ENCODE data around the gene STEAP3.
"Not testable (repeated sequence)": the region's sequence is repeated elsewhere in the genome, so short reads cannot be mapped to it uniquely, and the experiment has no call there.

STEAP3 gene

GRCh38 chr2:119264781-119265692, 41.4 kb downstream of the STEAP3 start:
- peak; percentile 58 for DNase-seq

- no peak for DNase-seq
These were observed 42.0 kb downstream of the STEAP3 start for GRCh38 chr2:119265693-119266066.

- DNase-seq = no peak
These were observed 42.5 kb downstream of the STEAP3 start for GRCh38 chr2:119266091-119266589.

DNA sequence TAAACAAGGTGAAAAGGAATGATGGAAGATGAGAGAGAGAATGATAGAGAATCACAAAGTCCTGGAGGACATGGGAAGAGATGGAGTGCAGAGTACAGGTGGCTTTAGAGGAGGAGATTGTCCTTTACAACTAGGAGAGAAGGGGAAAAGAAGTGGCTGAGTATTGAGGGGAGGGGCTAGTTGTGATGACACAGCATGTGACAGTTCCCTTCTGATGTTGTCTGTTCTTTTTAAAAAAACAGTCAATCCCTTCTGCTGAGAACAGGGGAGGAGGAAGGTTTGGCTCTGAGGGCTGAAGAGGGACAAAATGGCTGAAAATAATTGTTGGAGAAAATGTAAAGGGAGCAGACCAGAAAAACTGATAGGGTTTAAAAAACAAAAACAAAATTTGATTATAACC, 44.0 kb downstream of the STEAP3 start:
- DNase-seq = no peak

DNA sequence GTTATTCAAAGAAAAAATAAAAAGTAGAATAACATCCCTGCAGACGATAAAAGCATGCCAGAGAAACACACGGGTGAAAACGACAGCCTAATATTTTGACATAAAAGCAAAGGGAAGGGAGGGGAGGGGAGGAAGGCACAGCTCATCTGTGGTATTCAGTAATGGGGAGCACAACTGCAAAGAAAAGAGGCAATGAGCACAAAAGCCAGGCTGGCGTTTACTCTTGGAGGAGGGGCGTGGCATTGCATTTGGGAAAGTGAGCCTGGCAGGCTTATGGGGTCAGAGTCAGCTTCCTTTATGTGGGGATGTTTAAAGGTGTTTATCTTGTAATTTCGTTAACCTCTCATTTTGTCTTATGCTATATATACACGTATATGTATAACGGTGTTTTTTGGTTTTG, 53.2 kb downstream of the STEAP3 start:
- DNase-seq = no peak

GRCh38 chr2:119278385-119278784, 54.8 kb downstream of the STEAP3 start:
- DNase-seq = not testable (repeated sequence)

- DNase-seq = no peak
These were observed 55.3 kb downstream of the STEAP3 start for GRCh38 chr2:119278946-119279345.

DNA sequence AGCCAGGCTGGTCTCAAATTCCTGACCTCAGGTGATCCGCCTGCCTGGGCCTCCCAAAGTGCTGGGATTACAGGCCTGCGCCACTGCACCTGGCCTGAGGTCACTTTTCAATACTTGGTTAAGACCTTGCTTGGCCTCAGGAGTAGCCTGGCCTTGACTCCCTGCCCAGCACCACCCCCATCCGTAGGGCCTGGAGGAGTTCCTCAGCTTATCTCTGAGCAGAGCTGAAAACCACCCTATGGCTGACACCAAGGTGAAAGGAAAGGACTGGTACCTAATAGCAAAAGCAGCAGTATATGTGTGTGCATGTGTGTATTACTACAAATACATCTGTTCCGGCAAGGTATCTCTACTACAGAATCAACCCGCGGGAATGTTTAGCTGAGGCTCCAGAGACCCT, 56.0 kb downstream of the STEAP3 start:
- no peak for DNase-seq

DNA sequence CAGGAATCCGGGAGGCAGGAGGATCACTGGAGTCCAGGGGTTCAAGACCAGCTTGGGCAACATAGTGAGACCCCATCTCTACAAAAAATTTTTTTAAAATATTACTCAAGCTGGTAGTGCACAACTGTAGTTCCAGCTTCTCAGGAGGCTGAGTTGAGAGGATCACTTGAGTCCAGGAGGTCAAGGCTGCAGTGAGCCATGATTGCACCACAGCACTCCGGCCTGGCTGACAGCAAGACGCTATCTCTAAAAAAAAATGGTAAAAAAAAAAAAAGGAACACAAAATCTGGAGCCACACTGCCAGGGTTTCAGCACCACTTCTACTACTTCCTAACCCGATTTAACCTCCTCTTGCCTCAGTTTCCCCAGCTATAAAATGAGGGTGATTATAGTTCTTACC, 57.0 kb downstream of the STEAP3 start:
- DNase-seq = no peak

- DNase-seq = no peak
These were observed 58.7 kb downstream of the STEAP3 start for GRCh38 chr2:119282146-119282995.

- peak; percentile 60 for DNase-seq
These were observed 59.4 kb downstream of the STEAP3 start for GRCh38 chr2:119282996-119283511.

DNA sequence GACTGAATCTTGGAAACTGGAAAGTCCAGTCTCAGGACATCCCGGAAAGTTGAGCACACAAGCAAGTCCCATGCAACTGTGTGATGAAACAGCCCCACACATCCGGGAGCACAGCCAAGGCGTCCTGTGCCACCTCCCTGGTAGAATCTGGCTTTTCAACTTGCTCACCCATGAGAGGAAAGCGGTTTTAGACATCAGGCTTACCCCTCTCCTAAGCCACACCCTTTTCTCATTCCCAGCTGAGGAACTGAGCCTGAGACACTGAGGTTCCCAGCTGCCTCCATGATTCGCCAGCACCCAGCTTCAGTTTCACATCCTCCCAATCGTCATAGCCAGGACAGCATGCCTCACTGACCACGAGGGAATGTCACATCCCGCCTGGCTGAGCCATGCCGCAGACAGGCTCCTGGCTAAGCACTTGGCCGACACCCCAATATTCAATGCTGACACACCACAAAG, 60.3 kb downstream of the STEAP3 start:
- no peak for DNase-seq

- DNase-seq = no peak
These were observed 63.0 kb downstream of the STEAP3 start for GRCh38 chr2:119286661-119287060.

- DNase-seq = no peak
These were observed 64.9 kb downstream of the STEAP3 start for GRCh38 chr2:119288576-119288975.

DNA sequence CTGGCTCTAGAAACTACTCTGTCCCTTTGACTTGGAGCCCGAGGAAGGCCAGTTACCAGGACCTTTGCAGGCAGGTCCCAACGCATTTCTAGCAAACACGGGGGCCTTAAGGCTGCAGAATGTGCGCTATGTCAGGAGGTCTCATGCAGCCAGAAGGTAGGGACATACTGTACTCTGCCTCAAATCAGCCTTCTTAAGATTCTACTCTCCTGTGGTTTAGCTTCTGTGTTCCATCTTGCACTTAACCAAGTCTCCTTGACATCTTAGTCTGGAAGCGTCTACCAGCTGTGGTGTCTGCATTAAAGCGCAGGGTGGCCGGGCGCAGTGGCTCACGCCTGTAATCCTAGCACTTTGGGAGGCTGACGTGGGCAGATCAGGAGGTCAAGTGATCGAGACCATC, 65.5 kb downstream of the STEAP3 start:
- DNase-seq = no peak

DNA sequence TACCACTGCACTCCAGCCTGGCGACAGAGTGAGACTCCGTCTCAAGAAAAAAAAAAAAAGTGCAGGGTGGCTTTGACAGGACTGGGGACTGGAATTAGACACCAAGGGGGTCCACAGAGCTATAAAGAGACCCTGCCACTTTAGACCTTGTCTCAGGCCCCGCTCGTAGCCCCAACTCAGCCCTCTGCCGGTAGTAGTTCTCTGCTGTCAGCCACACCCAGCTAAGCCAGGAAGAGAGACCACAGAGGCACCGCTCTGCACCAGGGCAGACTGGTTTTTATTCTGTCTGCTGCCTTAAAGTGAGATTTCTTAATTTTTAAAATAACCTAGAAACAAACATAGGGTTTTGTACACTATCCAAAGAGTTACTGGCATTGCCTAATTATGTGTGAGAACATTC, 66.0 kb downstream of the STEAP3 start:
- DNase-seq = no peak

- peak; percentile 65 for DNase-seq
These were observed 67.4 kb downstream of the STEAP3 start for GRCh38 chr2:119290859-119291587.

DNA sequence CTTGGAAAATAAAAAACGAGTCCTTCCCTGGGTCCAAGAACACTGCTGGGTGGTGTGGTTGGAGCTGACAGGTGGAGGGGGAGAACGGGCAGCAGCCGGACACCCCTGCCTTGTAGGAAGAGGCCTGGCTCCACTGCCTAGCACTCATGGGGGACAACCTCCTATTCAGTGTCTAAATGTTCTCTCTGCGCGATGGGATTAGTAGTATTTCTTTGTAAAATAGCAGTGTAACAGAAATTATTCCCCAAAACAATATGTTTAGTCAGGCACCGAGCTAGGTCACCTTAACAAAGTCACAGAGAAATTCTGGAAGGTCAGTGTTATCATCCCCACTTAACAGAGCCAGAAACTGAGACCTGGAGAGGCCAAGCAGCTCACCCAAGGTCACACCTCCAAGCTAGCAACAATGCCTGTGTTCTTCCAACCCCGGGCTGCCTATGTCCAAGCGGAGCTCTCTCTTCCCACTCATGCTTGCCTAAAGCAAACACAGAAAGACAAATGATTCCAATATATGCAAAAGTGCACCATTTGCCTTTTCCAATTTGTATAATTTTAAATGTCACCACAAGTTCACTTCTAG, 68.0 kb downstream of the STEAP3 start:
- DNase-seq = no peak

DNA sequence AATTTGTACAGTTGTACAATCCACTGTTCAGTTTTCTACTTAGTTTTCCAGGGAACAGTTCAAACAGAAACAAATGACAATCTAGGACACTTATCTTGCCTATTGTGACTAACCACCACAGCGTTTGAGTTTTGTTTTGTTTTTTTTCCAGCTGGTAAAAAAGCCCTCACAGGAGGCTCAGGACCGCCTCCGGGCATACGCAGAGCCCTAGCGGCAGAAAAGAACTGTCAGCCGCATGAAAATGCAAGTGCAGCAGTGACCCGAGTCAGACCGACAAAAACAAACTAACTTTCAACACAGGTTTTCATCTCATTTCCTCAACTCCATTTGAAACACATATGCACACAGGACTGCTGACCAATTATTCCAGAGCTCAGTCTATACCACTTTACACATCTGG, 68.6 kb downstream of the STEAP3 start:
- no peak for DNase-seq

- no peak for DNase-seq
These were observed 69.6 kb downstream of the STEAP3 start for GRCh38 chr2:119293254-119293653.

- DNase-seq = no peak
These were observed 70.3 kb downstream of the STEAP3 start for GRCh38 chr2:119293900-119294299.

- DNase-seq = no peak
These were observed 71.0 kb downstream of the STEAP3 start for GRCh38 chr2:119294671-119295070.
